H9 (cell line): Measurements from ENCODE around the gene RELB. TPM values are rescaled to one million over a fixed set of nuclear protein-coding genes. Genes with fewer than 3 reads are reported as not detected.

Experiments
- DNase-seq: peaks from one replicate; pipeline ENCODE4 v3.0.0-alpha.2; 2017
- H2AFZ ChIP-seq: one replicate; pipeline ENCODE4 v1.6.1; 2013; ENCODE audit warnings: mild to moderate bottlenecking, low read length, control low read depth, moderate library complexity
- H2AK5ac ChIP-seq: 2 replicates; pipeline ENCODE4 v1.6.1; 2013; ENCODE audit warnings: low read length, control low read depth, mixed read lengths; ENCODE audit not compliant: insufficient read length
- H2BK120ac ChIP-seq: one replicate; pipeline ENCODE4 v1.6.1; 2013; ENCODE audit warnings: low read depth, mild to moderate bottlenecking, low read length, control low read depth, inconsistent platforms; ENCODE audit not compliant: poor library complexity, severe bottlenecking
- H2BK12ac ChIP-seq: 2 replicates; pipeline ENCODE4 v1.6.1; 2013; ENCODE audit warnings: low read length, control low read depth, mixed read lengths, low read depth; ENCODE audit not compliant: insufficient read length
- H2BK15ac ChIP-seq: 2 replicates; pipeline ENCODE4 v1.6.1; 2013; ENCODE audit warnings: low read depth, low read length, control low read depth
- H2BK20ac ChIP-seq: one replicate; pipeline ENCODE4 v1.6.1; 2013; ENCODE audit warnings: low read depth, mild to moderate bottlenecking, low read length, control low read depth, inconsistent platforms; ENCODE audit not compliant: poor library complexity, severe bottlenecking
- H2BK5ac ChIP-seq: 2 replicates; pipeline ENCODE4 v1.6.1; 2013; ENCODE audit warnings: low read length, control low read depth, mixed read lengths; ENCODE audit not compliant: insufficient read length
- H3K14ac ChIP-seq: 2 replicates; pipeline ENCODE4 v1.6.1; 2013; ENCODE audit warnings: low read length, control low read depth; ENCODE audit not compliant: insufficient read depth
- H3K18ac ChIP-seq: 2 replicates; pipeline ENCODE4 v1.6.1; 2013; ENCODE audit warnings: low read depth, mild to moderate bottlenecking, mixed read lengths, low read length, control low read depth; ENCODE audit not compliant: insufficient read length
- H3K23ac ChIP-seq: 2 replicates; pipeline ENCODE4 v1.6.1; 2013; ENCODE audit warnings: low read length, control low read depth, mixed read lengths, low read depth; ENCODE audit not compliant: insufficient read length
- H3K23me2 ChIP-seq: 2 replicates; pipeline ENCODE4 v1.6.1; 2013; ENCODE audit warnings: low read depth, mild to moderate bottlenecking, mixed read lengths, low read length, control low read depth; ENCODE audit not compliant: insufficient read length, poor library complexity, severe bottlenecking
- H3K27ac ChIP-seq: 2 replicates; pipeline ENCODE4 v1.5.1; 2013; ENCODE audit warnings: low read length, control low read depth, mixed read lengths, low read depth; ENCODE audit not compliant: insufficient read length
- H3K27me3 ChIP-seq: 2 replicates; pipeline ENCODE4 v1.6.1; 2013; ENCODE audit warnings: low read length, control low read depth, inconsistent platforms; ENCODE audit not compliant: insufficient read depth
- H3K4ac ChIP-seq: 2 replicates; pipeline ENCODE4 v1.6.1; 2013; ENCODE audit warnings: low read depth, mild to moderate bottlenecking, control low read depth, inconsistent platforms, low read length, moderate library complexity
- H3K4me1 ChIP-seq: 2 replicates; pipeline ENCODE4 v1.6.1; 2013; ENCODE audit warnings: low read length, control low read depth, inconsistent platforms; ENCODE audit not compliant: insufficient read depth
- H3K4me2 ChIP-seq: 2 replicates; pipeline ENCODE4 v1.6.1; 2013; ENCODE audit warnings: low read length, control low read depth, mixed read lengths; ENCODE audit not compliant: insufficient read length, insufficient read depth
- H3K56ac ChIP-seq: 2 replicates; pipeline ENCODE4 v1.6.1; 2013; ENCODE audit warnings: low read depth, mild to moderate bottlenecking, mixed read lengths, low read length, control low read depth; ENCODE audit not compliant: insufficient read length
- H3K79me1 ChIP-seq: 2 replicates; pipeline ENCODE4 v1.6.1; 2013; ENCODE audit warnings: low read depth, mild to moderate bottlenecking, moderate library complexity, low read length, control low read depth, inconsistent platforms; ENCODE audit not compliant: insufficient read depth, poor library complexity, severe bottlenecking
- H3K79me2 ChIP-seq: 2 replicates; pipeline ENCODE4 v1.6.1; 2013; ENCODE audit warnings: low read length, control low read depth, inconsistent platforms; ENCODE audit not compliant: insufficient read depth
- H3K9ac ChIP-seq: 2 replicates; pipeline ENCODE4 v1.6.1; 2013; ENCODE audit warnings: low read length, control low read depth, mixed read lengths; ENCODE audit not compliant: insufficient read length; ENCODE audit errors: extremely low read depth
- H3K9me3 ChIP-seq: one replicate; pipeline ENCODE4 v1.6.1; 2013; ENCODE audit warnings: low read depth, low read length, inconsistent platforms; ENCODE audit not compliant: control insufficient read depth
- H3T11ph ChIP-seq: one replicate; pipeline ENCODE4 v1.6.1; 2013; ENCODE audit warnings: mild to moderate bottlenecking, low read length, control low read depth, inconsistent platforms
- H4K20me1 ChIP-seq: one replicate; pipeline ENCODE4 v1.6.1; 2013; ENCODE audit not compliant: control insufficient read depth, insufficient read length, insufficient read depth
- H4K5ac ChIP-seq: 2 replicates; pipeline ENCODE4 v1.6.1; 2013; ENCODE audit warnings: low read depth, mild to moderate bottlenecking, mixed read lengths, low read length, control low read depth; ENCODE audit not compliant: insufficient read length
- H4K8ac ChIP-seq: replicated peaks from 2 replicates; pipeline ENCODE4 v1.6.1; 2013; ENCODE audit warnings: low read length, control low read depth, mixed read lengths, low read depth; ENCODE audit not compliant: insufficient read length
- H4K91ac ChIP-seq: 2 replicates; pipeline ENCODE4 v1.6.1; 2013; ENCODE audit warnings: low read depth, mild to moderate bottlenecking, moderate library complexity, mixed read lengths, low read length, control low read depth; ENCODE audit not compliant: insufficient read length
- H3K27ac Mint-ChIP-seq, 3 experiments: 2 replicates in 2 of 3; 3 replicates in 1 of 3; pipeline ENCODE4 v1.8.0; 2020 to 2021; ENCODE audit warnings: mixed read lengths in 3 of 3, mild to moderate bottlenecking in 1 of 3, moderate library complexity in 1 of 3
- H3K27me3 Mint-ChIP-seq: 2 replicates; pipeline ENCODE4 v1.8.0; 2021; ENCODE audit warnings: low read depth, mild to moderate bottlenecking, moderate library complexity, mixed read lengths
- H3K36me3 Mint-ChIP-seq, 3 experiments: 2 replicates in 2 of 3; 3 replicates in 1 of 3; pipeline ENCODE4 v1.8.0; 2020 to 2021; ENCODE audit warnings: low read depth in 3 of 3, mixed read lengths in 3 of 3; ENCODE audit not compliant: insufficient read depth in 1 of 3
- H3K4me1 Mint-ChIP-seq, 2 experiments: 2 replicates each; pipeline ENCODE4 v1.8.0; 2020; ENCODE audit warnings: mixed read lengths in 2 of 2
- H3K4me3 Mint-ChIP-seq, 2 experiments: 2 replicates in 1 of 2; 3 replicates in 1 of 2; pipeline ENCODE4 v1.8.0; 2020 to 2021; ENCODE audit warnings: mild to moderate bottlenecking in 2 of 2, mixed read lengths in 2 of 2, moderate library complexity in 1 of 2
- H3K9me3 Mint-ChIP-seq, 2 experiments: 2 replicates in 1 of 2; 3 replicates in 1 of 2; pipeline ENCODE4 v1.8.0; 2020; ENCODE audit warnings: mild to moderate bottlenecking in 2 of 2, mixed read lengths in 2 of 2, moderate library complexity in 1 of 2
- CTCF ChIP-seq: fragments of 200-600 bp; sonication (generic); conservative IDR thresholded peaks from 3 replicates; pipeline ENCODE4 v1.8.0; 2021; ENCODE audit warnings: antibody characterized with exemption, mild to moderate bottlenecking
- WGBS: extraction: QIAGEN DNeasy Blood & Tissue Kit; methylation state at CpG from one replicate; pipeline ENCODE4 v1.1.7; 2013; ENCODE audit warnings: missing lambda C conversion rate, low lambda C conversion rate, mixed read lengths; ENCODE audit not compliant: insufficient read length; ENCODE audit errors: extremely low coverage; 5-methylcytosine and 5-hydroxymethylcytosine counted together
- total RNA-seq: library from RNA; stranded (reverse); gene quantifications from 2 replicates; pipeline ENCODE4 v1.2.1, GENCODE V29; 2021

Gene RELB
- total RNA-seq, 1 experiment from 2014 or later: 13.7 TPM

- H2BK120ac ChIP-seq: no peak overlapping the region
- no peak overlapping the region for H3K23ac ChIP-seq
- H4K5ac ChIP-seq: no peak overlapping the region
- H2BK15ac ChIP-seq: no peak overlapping the region
- no peaks in the 10 kb centered on the region for H4K20me1 ChIP-seq
- no peak overlapping the region for H4K91ac ChIP-seq
- no peaks in the 10 kb centered on the region for H3K4me1 Mint-ChIP-seq
- no peak overlapping the region for H3K14ac ChIP-seq
- H3K23me2 ChIP-seq: no peaks in the 10 kb centered on the region
- H3K79me2 ChIP-seq: no peaks in the 10 kb centered on the region
- H3K27me3 Mint-ChIP-seq: no peaks in the 10 kb centered on the region
- no peaks in the 10 kb centered on the region for H3K9me3 ChIP-seq
- H3K27ac Mint-ChIP-seq: no peak overlapping the region
- H2BK20ac ChIP-seq: no peak overlapping the region
- TF ChIP-seq CTCF: no peak
- peaks cover 5 to 44% (median 29%) of the 10 kb centered on the region in 3 experiments; a peak in 6 of 7 replicates for H3K36me3 Mint-ChIP-seq
- no CpG with 5 or more reads among the region's 6 CpGs for WGBS
- no peak overlapping the region for H3K9ac ChIP-seq
- no peak overlapping the region for H2BK12ac ChIP-seq
- no peak overlapping the region for H4K8ac ChIP-seq
- no peaks in the 10 kb centered on the region for H3K79me1 ChIP-seq
- no peaks in the 10 kb centered on the region for H3K27me3 ChIP-seq
- H2AFZ ChIP-seq: no peak overlapping the region
- no peak overlapping the region for H3K4me3 Mint-ChIP-seq
- H3K56ac ChIP-seq: no peak overlapping the region
- H2BK5ac ChIP-seq: no peak overlapping the region
- no peak overlapping the region for H3K4ac ChIP-seq
- no peak overlapping the region for H3K27ac ChIP-seq
- H3K9me3 Mint-ChIP-seq: peaks cover 0 to 3% of the 10 kb centered on the region in 2 experiments; a peak in 2 of 5 replicates
- H3K4me2 ChIP-seq: no peak overlapping the region
- H2AK5ac ChIP-seq: no peak overlapping the region
- DNase-seq: no peak
- H3K4me1 ChIP-seq: no peaks in the 10 kb centered on the region
- H3K18ac ChIP-seq: no peak overlapping the region
- no peak overlapping the region for H3T11ph ChIP-seq
Observed at GRCh38 chr19:45030825-45031224, 29.6 kb downstream of the RELB start.
